Hematopoietic multipotent progenitor cell treated with erythropoietin and hydrocortisone succinate and interleukin-3 and kit ligand, for 6 days (in vitro differentiated cells): Measurements from ENCODE around the gene DSCAM.

Experiments used
- DNase-seq: peaks from one replicate; pipeline ENCODE4 v3.0.0-alpha.2; 2015

Gene DSCAM

GRCh38 chr21:40587736-40588346 is 259.1 kb downstream of the DSCAM start:
- DNase-seq, result no peak

DNA sequence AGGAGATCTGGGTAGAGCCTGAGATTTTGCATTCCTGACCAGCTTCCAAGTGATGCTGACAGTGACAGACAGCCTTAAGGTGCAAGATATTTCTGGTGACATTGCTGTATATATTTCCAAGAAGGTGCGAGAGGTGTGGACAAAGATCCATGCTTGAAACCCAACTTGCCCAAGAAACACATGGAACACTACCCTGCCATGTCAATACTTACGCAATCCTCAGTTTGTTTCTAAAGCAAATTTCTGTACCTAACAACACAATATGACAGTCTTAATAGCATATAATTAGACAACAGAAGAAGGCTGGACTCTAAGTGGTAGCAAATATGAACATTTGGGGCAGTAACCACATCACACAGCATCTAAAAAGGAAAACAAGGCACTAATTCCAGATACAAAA is 260.4 kb downstream of the DSCAM start:
- no peak for DNase-seq

- DNase-seq, result no peak
Observed at GRCh38 chr21:40577285-40578043, 269.5 kb downstream of the DSCAM start.

DNA sequence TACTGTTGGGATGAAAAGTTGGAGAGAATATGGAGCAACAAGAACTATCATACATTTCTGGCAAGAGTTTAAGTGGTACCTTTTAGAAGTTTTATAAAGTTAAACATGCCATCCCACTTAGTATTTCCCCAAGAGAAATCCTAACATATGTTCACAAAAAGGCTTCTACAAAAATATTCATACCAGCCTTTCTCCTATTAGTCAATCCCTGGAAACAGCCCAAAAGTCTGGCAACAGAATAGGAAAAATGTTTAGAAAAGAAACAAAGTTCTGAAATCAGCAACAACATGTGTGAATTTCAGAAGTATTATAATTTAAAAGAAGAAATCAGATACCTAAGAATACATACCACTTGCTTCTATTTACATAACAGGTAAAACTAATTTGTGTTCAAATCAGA is 271.0 kb downstream of the DSCAM start:
- no peak for DNase-seq

DNA sequence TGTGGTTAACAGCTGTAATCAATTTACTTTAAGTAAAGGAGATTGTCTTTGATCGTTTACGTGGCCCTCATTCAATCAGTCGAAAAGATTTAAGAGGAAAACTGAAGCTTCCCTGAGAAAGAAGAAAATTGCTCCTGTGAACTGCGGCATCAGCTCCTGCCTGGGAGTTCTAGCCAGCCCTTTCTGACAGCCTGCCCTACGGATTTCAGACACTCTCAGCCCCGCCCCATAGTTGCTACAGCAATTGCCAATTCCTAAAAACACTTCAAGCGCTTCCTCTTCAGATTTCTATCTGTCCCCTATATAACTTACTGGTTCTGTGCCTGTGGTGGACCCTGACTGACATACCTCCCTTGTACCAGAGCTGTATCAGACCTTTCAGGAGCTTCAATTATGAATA is 277.6 kb downstream of the DSCAM start:
- no peak for DNase-seq

DNA sequence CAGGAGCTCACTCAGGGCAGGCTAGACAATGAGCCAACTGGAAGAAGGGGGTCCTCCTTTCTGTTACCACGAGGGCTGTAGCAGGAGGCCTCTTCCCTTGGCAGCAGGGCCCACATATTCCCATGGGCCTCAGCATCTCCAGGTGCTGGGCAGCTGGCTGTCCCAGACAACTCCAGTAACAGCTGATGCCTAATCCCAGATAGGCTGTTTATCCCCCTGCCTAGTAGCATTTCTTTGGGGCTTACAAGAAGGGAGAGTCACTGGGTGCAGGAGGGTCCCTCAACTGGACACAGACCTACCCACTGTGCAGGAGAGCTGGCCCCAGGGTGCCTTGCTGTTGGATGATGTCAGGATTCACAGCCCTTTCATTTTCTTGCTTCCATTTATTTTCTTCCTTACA is 278.2 kb downstream of the DSCAM start:
- DNase-seq, result no peak

DNA sequence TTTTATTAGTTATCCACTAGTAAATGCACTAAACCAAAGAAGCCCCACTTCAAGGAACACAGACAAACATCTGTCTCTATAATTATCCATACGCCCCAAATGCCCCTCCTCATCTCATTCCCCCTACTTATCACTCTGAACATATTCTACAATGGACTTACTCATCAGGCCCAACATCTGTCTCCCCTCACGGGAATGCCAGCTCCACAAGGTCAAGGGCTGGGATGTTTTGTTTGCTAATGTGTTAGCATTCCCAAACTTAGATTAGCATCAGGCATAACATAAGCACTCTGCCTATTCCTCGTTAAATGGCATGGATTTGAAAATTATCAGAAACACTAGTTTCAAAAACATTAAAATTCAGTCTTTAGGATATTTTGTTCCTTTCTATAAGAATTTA is 279.5 kb downstream of the DSCAM start:
- no peak for DNase-seq

- DNase-seq, result no peak
Observed at GRCh38 chr21:40566486-40566885, 280.5 kb downstream of the DSCAM start.

DNA sequence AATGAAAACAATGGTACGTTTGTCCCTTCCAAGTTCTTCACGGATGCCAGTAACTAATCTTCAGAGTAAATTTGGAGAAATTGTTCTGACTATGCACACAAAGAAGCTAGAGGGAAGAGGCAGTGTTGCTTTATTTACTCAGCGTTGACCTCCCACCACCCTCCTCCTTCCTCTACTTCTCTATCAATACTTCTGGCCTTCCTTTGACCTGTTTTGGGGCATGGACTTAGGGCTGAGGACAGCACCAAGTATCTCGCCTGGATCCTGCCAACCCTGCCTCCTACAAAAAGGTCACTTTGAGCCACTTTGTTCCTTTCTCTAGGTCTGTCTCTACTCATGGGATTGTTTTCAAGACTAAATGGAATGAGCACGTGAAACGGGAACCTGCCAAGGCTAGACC is 282.6 kb downstream of the DSCAM start:
- no peak for DNase-seq

- no peak for DNase-seq
Observed at GRCh38 chr21:40563900-40564299, 283.1 kb downstream of the DSCAM start.

DNA sequence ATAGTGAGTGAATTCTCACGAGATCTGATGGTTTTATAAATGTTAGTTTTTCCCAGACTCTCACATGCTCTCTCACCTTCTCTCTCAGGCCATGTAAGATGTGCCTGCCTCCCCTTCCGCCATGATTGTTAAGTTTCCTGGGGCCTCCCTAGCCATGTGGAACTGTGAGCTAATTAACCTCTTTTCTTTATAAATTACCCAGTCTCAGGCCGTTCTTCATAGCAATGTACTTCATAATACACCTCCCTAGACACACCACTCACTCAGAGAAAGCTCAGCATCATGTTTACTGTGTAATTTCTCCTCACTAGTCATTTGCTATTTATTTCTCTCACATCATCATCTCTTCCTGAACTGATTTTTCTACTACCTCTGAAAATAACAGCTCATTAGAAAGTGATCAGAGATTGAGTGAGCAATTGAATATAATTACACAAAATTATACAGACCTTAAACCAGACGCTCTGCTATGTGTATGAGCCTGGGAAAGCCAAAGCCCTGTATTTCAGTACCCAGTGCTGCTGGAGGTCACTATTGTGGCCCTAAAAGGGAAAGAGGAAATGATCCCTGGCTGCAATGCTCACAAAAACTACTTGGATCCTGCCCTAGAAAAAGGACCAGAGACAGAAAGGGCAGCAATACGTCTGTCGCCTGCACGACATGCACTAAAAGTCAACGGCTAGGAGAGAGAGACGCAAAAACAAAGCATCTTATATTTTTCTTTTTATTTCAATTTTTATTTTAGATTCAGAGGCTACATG is 284.5 kb downstream of the DSCAM start:
- DNase-seq, result no peak

DNA sequence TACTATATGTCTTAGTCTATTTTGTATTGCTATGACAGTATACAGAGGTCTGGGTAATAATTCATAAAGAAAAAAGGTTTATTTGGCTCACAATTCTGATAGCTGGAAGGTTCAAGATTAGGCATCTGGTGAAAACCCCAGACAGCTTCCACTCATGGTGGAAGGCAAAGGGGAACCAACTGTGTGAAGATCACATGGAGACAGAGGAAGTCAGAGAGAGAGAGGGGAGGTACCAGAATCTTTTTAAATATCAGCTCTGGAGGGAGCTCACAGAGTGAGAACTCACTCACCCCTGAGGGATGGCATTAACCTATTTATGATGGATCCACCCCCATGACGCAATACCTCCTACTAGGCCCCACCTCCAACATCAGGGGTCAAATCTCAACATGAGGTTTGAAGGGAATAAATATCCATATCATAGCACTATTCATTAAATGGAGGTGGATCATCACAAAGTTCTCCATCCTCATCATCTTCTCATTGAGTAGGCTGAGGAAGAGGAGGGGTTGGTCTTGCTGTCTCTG is 290.5 kb downstream of the DSCAM start:
- DNase-seq, result no peak

- no peak for DNase-seq
Observed at GRCh38 chr21:40555021-40555528, 291.9 kb downstream of the DSCAM start.

- DNase-seq, result no peak
Observed at GRCh38 chr21:40553781-40554180, 293.2 kb downstream of the DSCAM start.

DNA sequence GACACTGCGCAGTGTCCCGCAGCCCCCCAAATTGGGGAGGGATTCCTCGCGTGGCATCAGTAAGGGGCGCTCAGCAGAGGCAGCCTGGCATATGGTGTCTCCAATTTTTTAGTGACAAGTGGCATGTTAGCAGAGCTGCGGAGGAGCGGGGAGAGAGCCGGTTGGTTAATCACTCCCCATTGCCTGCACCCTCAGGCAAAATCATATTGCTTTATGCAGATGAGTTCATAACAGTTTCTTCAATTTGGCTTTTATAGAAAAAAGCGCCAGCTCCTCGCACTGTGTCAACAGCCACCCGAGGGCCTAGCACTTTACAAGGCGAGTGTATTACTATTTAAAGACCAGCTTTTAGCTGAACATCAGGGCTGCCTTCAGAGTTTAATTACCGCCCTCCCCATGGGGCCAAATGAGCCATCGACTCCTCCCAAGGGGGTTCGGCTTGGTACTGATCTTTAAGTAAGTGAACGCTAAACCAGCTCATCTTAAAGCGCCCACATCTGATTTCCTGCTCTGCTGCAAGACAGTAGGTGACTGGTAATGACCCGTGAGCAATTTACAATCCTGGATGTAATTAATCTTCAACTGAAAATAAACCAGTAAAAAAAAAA is 298.9 kb downstream of the DSCAM start:
- DNase-seq, result no peak

DNA sequence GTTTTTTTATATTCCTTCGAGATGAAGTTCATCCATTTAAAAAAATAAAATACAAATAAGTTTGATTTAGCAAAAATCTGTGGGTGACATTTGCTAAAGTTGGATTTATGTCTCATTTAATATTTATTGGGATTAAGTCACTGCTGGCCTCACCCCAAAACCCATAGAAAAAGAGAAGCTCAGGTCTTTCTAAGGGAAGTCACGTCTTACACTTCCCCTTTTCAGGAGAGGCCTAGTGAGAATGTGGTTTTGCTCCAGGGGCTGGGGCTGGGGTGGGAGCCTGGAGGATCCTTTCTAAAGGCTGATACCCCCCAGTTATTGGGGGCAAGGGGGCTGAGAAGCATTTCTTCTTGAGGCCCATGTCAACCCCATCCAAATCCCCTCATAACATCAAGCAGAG is 300.3 kb downstream of the DSCAM start:
- DNase-seq, result peak; percentile 21

DNA sequence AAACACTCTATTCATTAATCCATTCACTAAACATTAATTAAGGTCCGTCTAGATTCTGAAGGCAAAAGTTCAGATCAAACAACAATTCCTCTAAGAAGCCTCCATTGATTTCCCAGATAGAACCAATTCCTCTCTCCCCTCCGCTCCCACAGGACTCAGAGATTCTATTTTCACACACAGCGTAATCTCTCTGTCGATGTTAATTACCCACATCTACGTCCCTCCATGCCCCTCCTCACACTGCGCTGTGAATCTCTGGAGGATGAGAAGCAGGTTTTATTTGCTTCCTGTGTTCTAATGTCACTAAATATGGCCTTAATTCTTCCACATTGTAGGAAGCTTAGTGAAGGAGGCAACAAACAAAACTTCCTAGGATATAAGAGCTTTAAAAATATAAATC is 306.7 kb downstream of the DSCAM start:
- no peak for DNase-seq

DNA sequence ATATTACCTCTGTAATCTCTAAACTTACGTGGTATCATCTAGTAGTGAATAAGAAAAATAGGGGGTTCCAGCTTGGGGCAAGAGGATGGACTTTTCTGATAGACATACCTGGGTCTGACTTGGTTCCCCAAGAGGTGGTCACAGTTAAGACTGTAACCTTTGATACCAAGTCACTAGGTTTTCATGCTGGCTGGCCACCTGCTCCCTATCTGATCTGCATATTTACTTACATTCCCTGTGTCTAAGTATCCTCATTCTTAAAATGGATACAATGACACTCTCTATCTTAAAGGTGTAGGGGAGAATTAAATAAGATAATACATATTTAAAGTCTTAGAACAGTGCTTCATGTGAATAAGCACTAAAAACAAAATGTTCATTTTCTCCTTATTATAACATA is 312.1 kb downstream of the DSCAM start:
- DNase-seq, result no peak

GRCh38 chr21:40531431-40532110 is 315.4 kb downstream of the DSCAM start:
- no peak for DNase-seq

GRCh38 chr21:40531016-40531415 is 315.9 kb downstream of the DSCAM start:
- DNase-seq, result no peak

GRCh38 chr21:40517646-40518045 is 329.3 kb downstream of the DSCAM start:
- DNase-seq, result no peak

GRCh38 chr21:40516335-40516734 is 330.6 kb downstream of the DSCAM start:
- DNase-seq, result peak; percentile 19

GRCh38 chr21:40512590-40512989 is 334.4 kb downstream of the DSCAM start:
- peak; percentile 11 for DNase-seq
